GM18520 (cell line): Measurements from ENCODE around the gene MAFB.

Source experiments
- ATAC-seq: cut with Tn5 transposase; IDR thresholded peaks from one replicate; pipeline ENCODE4 v1.9.1; 2021; ENCODE audit not compliant: unreplicated experiment

The MAFB gene

GRCh38 chr20:40682104-40682981 is 6.7 kb downstream of the MAFB start:
- no peak for ATAC-seq

- no peak for ATAC-seq
These were observed 7.4 kb downstream of the MAFB start for GRCh38 chr20:40681684-40682083.

- ATAC-seq = no peak
These were observed 7.9 kb downstream of the MAFB start for GRCh38 chr20:40681165-40681564.

GRCh38 chr20:40680161-40680959 is 8.7 kb downstream of the MAFB start:
- peak; percentile 87 for ATAC-seq

GRCh38 chr20:40679184-40679583 is 9.9 kb downstream of the MAFB start:
- ATAC-seq = no peak

- no peak for ATAC-seq
These were observed 10.7 kb downstream of the MAFB start for GRCh38 chr20:40678286-40678875.

- ATAC-seq = no peak
These were observed 11.6 kb downstream of the MAFB start for GRCh38 chr20:40677343-40677924.

- ATAC-seq = no peak
These were observed 12.4 kb downstream of the MAFB start for GRCh38 chr20:40676491-40677269.

GRCh38 chr20:40675599-40676221 is 13.3 kb downstream of the MAFB start:
- no peak for ATAC-seq

GRCh38 chr20:40673442-40673841 is 15.6 kb downstream of the MAFB start:
- no peak for ATAC-seq

GRCh38 chr20:40672095-40672494 is 16.9 kb downstream of the MAFB start:
- no peak for ATAC-seq

- no peak for ATAC-seq
These were observed 18.8 kb downstream of the MAFB start for GRCh38 chr20:40670253-40670652.

- no peak for ATAC-seq
These were observed 19.3 kb downstream of the MAFB start for GRCh38 chr20:40669692-40670091.

GRCh38 chr20:40668449-40669228 is 20.4 kb downstream of the MAFB start:
- no peak for ATAC-seq

- no peak for ATAC-seq
These were observed 21.5 kb downstream of the MAFB start for GRCh38 chr20:40667503-40667902.

- ATAC-seq = no peak
These were observed 22.7 kb downstream of the MAFB start for GRCh38 chr20:40666336-40666735.

- ATAC-seq = no peak
These were observed 24.1 kb downstream of the MAFB start for GRCh38 chr20:40664891-40665290.

GRCh38 chr20:40663991-40664880 is 24.8 kb downstream of the MAFB start:
- ATAC-seq = no peak
